ENCODE results near the gene SYNGR4.
"Not testable (repeated sequence)": the region's sequence is repeated elsewhere in the genome, so short reads cannot be mapped to it uniquely, and the experiment has no call there.

Gene SYNGR4

DNA sequence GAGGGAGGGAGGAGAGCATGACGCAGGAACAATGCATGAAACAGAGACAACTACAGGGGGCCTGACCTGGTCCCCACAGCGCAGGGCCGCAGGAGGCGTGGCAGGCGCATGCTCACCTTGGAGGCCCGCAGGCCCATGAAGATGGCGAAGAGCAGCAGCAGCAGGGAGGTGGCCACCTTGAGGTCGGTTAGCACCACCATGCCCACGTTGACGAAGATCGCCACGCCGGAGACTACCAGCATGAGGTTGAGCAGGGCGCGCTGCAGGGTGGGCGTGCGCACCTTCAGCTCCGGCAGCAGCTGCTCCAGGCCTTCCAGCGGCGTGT lies 21.8 kb upstream of the SYNGR4 start:
- DNase-seq, result no peak

DNA sequence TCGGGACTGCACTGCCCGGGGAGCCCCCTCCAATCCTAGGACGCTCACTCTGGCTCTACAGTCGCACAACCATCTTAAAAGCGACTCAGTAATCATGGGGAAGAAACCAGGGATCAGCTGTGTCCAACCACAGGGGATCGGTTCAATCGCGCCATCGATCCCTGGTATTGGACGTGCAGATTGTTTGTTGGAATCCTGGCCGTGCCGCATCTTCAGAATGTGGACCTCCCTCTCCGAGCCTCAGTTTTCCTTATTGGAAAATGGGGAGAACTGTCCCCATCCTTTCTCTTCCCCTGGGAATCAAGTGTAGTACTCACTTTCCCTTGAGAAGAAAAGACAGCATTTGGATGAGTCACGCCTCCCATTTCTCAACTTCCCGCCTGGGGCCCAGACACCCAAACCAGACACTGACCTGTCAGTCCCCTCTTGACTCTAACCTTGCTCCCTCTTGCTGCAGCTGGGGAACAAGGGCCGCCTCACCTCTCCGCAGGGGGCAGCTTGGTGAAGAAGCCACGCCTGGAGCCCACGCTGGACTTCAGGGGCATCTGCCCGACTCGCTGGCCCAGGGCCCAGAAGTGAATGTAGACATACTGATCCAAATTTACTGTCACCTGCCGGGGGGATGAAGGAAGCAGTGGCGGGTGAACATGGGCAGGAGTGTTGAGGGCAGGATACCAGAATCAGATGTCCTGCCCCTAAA lies 21.2 kb upstream of the SYNGR4 start:
- DNase-seq, result no peak

DNA sequence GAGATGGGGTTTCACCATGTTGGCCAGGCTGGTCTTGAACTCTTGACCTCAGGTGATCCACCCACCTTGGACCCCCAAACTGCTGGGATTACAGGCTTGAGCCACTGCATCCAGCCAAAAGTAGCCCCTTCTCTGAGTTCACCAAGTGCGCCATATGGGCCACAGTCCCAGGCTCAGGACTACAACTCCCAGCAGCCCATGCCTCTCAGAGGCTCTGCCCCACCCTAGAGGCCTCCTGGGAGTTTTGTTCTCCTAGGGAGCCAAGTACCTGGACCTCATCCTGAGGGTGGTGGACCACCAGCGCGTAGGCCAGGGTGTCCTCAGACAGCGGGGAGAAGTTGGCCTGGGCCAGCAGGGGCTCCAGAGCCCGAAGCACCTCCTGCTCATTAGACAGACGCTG lies 19.3 kb upstream of the SYNGR4 start:
- DNase-seq, result no peak

DNA sequence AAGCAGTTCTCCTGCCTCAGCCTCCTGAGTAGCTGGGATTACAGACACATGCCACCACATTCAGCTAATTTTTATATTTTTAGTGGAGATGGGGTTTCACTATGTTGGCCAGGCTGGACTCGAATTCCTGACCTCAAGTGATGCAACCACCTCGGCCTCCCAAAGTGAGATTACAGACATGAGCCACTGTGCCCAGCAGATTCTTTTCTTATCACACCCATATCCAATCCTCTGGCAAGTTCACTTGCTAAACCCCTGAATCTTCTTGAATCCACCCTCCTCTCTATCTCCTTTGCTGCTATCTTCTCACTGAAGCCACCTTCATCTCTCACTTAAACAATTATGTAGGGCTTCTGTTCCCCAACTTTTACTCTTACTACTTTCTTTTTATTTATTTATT lies 18.0 kb upstream of the SYNGR4 start:
- DNase-seq, result no peak

DNA sequence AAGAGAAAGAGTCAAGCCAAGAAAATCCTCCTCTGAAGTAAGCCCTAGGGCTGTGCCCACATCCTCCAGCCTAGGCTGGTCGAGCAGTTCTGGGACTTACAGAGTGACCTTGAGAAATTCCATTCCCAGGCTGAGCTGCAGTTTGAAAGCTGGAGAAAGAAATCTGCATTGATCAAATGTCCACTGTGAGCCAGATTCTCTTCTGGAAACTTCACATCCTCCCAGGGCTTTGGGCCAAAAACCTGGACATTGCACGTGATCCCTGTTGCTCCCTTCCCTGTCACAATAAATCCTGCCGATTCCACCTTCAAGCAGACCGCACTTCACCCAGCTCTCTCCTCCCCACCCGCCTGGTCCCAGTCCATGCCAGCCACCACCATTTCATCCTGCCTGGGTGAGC lies 16.1 kb upstream of the SYNGR4 start:
- DNase-seq, result no peak

DNA sequence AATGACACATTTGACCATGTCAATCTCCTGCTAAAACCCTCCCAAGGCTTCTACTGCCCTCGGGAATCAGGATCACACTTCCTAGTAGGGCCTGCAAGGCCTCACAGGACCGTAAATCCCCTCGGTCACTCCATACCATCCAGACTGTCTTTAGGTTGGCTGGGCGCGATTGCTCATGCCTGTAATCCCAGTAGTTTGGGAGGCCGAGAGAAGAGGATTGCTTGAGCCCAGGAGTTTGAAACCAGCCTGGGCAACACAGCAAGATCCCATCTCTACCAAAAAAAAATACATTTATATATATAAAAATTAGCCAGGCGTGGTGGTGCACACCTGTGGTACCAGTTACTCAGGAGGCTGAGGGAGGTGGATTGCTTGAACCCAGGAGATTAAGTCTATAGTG lies 15.4 kb upstream of the SYNGR4 start:
- DNase-seq, result no peak

DNA sequence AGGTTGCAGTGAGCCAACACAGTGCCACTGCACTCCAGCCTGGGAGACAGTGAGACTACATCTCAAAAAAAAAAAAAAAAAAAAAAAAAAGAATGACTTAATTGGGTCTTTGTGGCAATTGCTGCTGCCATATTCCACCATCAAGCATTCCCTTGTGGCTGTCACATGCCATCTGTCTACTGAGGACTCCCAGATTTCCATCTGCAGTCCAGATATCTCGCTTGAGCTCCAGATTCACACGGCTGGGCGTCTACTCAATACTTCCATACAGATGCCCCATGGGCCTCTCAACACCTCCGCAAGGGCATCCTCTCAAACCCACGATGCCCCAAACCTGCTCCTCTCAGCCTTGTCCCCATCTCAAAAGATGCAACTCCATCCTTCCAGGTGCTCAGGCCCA lies 13.3 kb upstream of the SYNGR4 start:
- DNase-seq, result no peak

DNA sequence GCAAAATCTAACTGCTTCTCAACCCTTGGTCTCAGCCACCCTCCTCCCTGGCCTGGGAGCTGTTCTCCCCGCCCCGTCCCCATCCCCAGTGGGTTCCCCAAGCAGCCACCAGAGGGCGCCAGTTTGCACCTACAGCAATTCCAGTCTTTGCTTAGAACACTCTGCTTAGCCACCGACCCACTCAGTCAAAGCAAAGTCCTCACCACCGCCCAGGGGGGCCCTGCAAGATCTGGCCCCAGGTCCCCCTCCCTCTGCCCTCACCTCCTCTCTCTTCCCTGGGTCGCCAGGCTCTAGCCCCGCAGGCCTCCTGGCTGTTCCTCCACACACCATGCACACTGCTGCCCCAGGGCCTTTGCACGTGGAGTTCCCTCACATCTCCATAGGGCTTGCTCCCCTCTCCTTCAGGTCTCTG lies 12.8 kb upstream of the SYNGR4 start:
- DNase-seq, result peak; percentile 94

DNA sequence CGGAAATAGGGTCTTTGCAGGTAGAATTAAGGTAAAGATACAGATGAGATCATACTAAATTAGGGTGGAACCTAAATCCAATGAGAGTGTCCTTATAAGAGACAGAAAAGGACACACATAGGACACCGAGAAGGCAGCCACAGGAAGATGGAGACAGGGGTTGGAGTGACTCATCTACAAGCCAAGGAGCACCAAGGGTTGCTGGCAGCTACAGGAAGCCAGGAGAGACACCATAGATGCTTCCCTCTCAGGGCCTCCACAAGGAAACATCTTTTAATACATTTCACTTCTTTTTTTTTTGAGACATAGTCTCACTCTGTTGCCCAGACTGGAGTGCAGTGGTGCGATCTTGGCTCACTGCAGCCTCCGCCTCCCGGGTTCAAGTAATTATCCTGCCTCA lies 10.5 kb upstream of the SYNGR4 start:
- DNase-seq, result no peak

DNA sequence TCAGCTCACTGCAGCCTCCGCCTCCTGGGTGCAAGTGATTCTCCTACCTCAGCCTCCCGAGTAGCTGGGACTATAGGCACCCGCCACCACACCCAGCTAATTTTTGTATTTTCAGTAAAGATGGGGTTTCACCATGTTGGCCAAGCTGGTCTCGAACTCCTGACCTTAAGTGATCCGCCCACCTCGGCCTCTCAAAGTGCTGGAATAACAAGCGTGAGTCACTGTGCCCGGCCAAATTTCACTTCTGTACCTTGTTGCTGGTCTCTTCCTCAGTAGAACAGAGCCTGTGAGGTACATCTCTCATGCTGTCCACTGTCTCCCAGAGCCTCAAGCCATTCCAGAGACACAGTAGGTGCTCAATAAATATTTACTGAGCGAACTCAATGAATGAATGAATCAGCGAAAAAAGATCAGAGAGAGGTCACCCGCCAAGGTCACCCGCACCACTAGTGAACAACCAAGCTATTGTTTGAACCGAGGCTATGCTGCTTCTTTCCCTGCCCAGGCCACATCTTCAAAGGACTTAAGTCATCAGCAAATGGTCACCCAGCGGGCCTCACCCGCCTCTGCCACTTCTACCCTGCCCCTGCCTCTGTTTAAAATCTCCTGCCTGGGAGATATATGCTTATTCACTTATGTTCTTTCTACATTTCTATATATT lies 9.7 kb upstream of the SYNGR4 start:
- no peak for DNase-seq

DNA sequence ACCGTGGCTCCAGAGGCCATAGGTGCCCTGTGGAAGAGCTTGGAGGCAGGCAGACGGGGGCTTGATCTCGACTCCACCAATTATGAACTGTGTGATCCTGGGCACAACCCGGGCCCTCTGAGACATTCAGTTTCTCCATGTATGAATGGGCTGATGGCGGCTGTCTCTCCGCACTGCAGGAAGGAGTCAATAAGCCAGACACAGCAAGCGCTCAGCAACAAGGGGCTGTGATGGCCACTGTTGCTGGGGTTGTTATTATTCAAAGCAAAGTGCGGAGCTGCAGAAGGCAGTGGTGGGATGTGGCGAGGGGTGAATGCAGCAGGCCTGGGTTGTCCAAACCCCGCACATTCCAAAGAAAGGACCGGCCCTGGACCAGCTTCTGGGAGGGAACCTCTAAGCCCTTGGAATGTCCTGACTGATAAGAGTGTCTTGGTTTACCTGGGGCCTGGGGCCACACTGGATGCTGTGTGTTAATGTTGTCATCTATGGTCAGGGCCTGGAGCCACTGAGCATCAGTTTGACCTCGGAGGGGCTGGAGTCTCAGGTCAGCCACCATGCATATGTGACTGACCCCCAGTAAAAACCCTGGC lies 8.7 kb upstream of the SYNGR4 start:
- no peak for DNase-seq

DNA sequence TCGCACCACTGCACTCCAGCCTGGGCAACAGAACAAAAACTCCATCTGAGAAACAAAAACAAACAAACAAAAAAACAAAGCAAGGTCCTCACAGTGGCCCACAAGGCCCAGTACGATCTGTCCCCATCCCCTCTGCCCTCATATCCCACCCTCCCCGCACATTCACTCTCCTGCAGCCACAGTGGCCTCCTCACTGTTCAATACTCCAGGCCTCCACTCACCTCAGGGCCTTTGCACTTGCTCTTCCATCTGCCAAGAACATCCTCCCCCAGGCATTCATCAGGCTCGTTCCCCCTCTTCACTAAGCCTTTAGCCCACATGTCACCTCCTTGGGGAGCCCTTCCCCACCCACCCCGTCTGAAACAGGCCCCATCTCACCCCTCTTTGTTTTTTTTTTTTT lies 5.0 kb upstream of the SYNGR4 start:
- DNase-seq, result no peak

DNA sequence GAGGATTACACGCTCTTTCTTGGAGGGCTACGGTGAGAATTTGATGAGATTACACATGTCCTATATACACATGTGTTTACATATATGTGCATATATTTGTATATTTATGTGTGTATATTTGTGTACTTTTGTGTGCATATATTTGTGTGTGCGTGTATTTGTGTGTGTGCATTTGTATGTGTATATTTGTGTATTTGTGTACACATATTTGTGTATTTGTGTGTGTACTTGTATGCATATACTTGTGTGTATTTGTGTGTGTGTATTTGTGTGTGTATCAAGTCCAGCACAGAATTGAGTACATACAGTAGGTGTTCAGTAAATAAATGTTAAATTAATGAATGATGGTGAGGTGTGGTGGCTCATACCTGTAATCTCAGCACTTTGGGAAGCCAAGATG lies 2.3 kb upstream of the SYNGR4 start:
- no peak for DNase-seq

DNA sequence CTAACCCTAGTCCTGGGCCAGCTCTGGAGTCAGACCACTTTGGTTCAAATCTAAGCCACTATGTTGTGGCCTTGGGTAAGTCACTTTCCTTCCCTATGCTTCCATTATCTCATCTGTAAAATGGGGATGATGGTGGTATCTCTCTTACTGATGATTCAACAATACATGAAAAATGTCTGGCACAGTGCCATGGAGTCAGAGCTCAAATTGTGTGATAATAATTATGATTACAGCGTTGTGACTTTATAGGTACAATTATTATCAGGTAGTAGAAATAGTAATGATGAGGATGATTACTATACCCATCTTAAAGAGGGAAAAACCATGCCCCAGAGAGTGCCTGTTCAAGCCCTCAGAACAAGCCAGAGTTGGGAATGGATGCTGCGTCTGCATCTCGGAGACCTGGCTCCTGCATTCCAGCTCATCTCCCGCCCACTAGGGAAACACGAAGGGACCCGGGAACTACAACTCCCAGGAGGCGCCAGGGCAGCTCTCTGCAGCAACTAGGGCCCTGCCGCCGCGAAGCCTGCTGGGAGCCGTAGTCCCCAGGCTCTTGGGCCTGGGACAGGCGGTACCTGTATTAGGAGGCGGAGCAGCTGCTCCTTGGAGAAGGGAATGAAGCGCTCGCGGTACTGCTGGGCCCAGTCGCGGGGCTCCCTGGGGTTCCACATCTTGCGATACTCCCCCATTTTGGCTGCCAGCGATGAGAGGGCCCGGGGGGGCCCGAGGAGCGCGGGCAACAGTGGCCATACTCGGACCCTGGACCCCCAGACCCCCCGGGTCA lies 1.3 kb upstream of the SYNGR4 start:
- DNase-seq, result peak; percentile 96

DNA sequence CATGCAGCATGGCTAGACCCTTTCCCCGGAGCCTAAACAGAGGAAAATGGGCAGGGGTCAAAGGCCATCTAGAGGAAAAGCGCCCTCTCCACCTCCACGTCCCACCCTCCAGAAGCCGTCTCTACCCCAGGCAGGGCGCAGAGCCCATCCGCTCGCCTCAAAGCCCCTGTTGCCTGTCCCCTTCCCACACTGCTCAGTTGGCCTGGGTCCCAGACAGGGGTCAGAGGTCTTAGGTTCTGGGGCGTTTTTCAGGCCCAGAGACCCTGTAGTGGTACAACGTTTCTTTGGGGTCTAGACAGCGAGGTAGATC lies 712 bp upstream of the SYNGR4 start:
- no peak for DNase-seq

DNA sequence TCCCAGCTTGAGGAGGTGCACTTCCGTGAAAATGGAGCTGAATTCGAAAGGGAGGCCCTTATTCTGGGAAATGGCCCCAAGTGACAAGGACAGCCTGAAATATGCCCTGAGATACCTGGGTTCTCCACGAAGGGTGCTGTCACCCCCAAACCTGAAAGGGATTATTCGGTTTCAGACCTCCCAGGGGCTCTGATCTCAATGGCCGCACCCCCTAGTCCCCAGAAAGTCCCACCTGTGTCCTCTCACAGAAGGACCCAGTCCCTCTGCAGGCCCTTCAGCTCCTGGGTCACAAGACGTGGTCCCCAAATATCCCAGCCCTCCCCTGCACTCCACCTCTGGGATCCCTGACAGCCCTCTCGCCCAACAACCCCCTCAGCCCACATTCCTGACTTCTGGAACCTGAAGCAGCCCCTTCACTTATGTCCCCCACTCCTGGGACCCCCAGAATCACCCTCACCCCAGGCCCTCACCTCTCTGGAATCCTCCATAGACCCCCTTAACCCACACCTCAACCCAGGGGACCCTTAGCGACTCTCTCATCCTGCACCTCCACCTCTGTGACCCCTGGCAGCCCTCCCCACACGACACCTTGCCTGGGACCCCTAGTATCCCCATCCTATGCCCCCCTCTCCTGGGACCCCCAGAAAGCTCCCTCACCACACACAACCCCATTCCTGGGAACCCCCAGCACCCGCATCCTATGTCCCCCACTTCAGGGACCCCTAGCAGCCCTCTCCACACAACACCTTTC lies 606 bp downstream of the SYNGR4 start:
- no peak for DNase-seq

DNA sequence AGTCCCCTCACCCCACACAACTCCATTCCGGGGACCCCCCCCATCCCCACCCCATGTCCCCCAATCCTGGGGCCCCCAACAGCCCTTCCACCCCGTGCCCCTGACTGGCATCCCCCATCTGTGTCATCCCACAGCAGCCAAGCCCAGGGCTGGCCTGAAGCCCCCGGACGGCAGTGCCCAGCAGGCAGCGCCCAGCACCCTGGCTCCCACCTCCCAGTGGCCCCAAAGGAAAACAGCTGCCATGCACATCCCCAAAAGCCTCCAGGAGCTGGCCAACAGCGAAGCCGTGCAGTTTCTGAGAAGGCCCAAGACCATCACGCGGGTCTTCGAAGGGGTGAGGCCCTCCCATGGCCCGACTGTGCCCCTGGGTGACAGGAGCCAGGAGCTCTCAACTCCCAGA lies 1.4 kb downstream of the SYNGR4 start:
- DNase-seq, result no peak

DNA sequence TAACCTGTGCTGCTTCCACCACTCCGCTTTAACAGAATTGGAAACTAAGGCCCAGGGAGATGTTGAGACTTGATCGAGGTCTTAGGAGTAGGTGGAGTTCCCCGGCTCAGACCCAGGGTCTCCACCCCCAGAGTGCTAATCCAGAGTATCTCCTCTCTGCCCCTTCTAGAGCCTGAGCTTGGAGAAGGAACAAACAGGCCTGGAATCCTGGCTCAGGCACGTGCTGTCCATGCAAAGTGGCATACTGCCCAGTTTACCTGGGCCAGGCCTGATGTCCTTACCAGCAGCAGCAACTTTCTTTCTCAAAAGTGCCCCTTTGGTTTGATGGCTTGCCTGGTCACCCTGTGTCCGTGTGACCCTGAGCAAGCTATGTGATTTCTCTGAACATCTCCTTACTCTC lies 3.7 kb downstream of the SYNGR4 start:
- DNase-seq, result no peak

DNA sequence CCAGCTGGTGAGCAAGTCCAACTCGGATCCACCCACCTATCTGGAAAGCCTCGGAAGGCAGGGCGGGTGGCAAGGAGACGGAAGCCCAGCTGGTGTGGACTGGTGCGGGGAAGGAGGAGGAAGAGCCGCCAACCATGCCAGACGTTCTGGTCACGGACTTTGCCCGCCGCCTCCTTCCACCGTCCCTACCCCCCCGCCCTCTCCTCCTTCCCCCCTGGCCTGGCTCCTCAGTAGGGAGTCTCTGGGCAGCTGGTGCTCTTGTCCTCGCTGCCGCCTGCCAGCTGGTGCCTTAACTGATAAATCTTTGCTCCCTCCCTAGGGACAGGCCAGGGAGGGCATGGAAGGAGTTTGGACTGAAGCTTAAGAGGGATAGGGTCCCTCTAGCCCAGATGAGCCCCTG lies 4.8 kb downstream of the SYNGR4 start:
- no peak for DNase-seq

DNA sequence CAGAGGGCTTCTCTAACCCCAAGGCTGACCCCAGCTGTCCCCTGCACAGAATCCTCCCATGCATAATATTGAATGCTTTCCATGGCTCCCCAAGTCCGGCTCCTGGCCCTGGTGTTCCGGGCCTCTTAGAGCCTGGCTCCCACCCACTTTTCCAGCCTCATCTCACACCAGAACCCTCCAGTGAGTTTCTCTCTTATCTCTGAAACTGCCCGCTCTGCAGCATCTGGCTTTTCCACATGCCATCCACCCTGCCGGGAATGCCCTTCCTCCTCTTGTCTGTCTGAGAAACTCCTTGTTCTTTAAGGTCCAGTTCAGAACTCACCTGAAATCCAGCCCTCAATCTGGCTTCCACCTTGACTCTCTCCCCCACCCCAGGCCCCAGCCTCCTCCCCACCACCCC lies 6.8 kb downstream of the SYNGR4 start:
- DNase-seq, result no peak

DNA sequence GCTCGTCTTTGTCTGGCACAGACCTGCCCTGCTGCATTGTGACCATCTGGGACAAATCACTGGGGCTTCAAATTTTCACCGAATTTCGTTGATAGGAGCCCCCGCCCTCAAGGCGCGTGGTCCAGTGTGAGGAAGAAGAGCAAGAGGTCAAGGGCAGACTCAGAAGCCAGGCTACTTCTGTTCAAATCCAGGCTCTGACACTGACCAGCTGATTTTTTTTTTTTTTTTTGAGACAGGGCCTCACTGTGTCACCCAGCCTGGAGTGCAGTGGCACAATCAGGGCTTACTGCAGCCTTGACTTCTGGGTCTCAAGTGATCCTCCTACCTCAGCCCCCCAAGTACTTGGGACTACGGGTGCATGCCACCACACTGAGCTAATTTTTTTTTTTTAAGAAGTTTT lies 7.2 kb downstream of the SYNGR4 start:
- no peak for DNase-seq

DNA sequence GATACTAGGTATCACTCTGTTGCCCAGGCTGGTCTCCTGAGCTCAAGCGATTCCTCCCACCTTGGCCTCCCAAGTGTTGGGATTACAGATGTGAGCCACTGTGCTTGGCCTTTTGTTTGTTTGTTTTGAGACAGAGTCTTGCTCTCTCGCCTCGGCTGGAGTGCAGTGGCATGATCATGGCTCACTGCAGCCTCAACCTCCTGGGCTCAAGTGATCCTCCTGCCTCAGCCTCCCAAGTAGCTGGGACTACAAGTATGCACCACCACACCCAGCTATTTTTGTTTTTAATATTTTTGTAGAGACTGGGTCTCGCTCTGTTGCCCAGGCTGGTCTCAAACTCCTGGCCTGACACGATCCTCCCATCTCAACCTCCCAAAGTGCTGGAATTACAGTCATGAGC lies 7.6 kb downstream of the SYNGR4 start:
- DNase-seq, result not testable (repeated sequence)

DNA sequence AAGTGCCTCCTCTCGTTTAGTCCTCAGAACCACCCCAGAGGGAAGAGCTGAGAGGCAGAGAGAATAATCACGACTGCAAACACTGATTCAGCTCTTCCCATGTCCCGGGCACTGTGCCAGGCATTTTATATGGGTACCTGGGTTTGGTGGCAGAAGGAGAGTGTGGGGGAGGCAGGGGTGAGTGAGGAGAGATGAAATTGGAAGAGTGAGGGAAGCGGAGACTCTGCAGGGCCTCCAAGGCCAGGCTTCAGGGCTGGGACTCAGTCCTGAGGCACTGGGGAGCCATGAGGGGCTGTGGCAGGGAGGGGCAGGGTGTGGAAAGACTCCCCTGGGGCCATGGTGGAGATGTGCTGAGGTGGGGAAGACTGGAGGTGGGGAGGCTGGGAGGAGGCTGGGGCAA lies 8.7 kb downstream of the SYNGR4 start:
- DNase-seq, result no peak

DNA sequence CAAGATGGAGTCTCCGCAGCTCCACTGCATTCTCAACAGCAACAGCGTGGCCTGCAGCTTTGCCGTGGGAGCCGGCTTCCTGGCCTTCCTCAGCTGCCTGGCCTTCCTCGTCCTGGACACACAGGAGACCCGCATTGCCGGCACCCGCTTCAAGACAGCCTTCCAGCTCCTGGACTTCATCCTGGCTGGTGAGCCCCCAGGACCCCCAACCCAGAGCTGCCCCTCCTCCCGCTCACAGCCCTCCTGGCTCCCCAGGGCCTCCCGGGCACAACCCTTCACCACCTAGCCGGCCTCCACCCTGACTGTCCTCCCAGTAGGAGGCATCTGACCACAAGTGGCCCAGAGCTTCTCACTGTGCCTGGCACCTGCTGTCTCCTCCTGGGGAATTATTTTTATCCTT lies 9.4 kb downstream of the SYNGR4 start:
- no peak for DNase-seq
